Measurements from ENCODE around the gene HCRTR1.

The HCRTR1 gene

DNA sequence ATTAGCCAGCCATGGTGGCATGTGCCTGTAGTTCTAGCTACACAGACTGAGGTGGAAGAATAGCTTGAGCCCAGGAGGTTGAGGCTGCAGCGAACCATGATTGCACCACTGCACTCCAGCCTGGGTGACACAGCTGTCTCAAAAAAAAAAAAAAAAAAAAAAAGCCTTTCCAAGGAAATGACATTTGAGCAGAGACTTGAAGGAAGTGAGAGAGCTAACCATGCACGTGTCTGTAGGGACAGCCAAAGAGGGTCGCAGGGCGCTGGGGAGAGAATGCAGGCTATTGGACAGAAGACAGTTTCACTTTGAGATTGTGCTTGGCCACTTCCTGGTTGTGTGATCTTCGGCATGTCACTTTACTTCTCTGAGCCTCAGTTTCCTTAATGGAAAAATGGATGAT is 6.8 kb downstream of the HCRTR1 start:
- no peak overlapping the region for H3K4me3 ChIP-seq
- peak; percentile 33 for DNase-seq (ENCODE audit: low spot score)
- TF ChIP-seq, protein P1, sequence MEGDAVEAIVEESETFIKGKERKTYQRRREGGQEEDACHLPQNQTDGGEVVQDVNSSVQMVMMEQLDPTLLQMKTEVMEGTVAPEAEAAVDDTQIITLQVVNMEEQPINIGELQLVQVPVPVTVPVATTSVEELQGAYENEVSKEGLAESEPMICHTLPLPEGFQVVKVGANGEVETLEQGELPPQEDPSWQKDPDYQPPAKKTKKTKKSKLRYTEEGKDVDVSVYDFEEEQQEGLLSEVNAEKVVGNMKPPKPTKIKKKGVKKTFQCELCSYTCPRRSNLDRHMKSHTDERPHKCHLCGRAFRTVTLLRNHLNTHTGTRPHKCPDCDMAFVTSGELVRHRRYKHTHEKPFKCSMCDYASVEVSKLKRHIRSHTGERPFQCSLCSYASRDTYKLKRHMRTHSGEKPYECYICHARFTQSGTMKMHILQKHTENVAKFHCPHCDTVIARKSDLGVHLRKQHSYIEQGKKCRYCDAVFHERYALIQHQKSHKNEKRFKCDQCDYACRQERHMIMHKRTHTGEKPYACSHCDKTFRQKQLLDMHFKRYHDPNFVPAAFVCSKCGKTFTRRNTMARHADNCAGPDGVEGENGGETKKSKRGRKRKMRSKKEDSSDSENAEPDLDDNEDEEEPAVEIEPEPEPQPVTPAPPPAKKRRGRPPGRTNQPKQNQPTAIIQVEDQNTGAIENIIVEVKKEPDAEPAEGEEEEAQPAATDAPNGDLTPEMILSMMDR (IDR thresholded peaks at IDR 0.05) = no peak
- H3K27ac ChIP-seq = no peak overlapping the region

DNA sequence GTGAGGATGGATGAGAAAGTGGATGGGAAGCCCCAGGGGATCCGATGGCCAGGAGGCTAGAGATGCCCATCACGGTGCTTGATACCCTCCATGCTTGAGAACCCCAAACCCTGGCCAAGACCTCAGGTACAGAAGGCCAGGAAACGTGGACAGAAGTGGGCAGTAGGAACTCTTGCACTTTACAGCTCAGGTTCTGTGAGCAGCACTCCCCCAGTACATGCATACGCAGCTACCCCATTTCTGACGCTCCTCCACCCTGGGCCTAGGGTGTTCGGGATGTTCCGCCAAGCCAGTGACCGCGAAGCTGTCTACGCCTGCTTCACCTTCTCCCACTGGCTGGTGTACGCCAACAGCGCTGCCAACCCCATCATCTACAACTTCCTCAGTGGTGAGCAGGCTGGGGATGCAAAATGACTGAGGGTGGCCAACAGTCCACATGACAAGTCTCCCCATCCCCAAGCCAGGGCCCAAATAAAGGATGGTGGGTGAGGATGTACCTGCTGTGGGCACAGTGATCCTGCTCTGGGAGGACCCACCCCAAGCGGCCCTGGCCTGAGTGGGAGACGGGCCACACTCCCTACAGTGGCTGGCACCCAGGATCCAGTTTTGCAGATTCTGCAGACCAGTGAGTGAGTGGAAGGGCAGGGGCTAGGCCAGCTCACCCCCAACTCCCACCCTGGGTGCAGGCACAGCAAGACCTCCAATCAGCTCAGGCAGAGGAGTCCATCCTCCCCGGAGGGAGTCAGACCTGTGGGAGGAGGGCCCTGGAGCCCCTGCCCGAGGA is 7.4 kb downstream of the HCRTR1 start:
- H3K27ac ChIP-seq = peak overlapping the region; percentile 74 to 96
- no peak overlapping the region for H3K4me3 ChIP-seq
- DNase-seq (ENCODE audit: low spot score) = peak; percentile 71
- TF ChIP-seq, protein P1 (IDR thresholded peaks at IDR 0.05) = no peak

DNA sequence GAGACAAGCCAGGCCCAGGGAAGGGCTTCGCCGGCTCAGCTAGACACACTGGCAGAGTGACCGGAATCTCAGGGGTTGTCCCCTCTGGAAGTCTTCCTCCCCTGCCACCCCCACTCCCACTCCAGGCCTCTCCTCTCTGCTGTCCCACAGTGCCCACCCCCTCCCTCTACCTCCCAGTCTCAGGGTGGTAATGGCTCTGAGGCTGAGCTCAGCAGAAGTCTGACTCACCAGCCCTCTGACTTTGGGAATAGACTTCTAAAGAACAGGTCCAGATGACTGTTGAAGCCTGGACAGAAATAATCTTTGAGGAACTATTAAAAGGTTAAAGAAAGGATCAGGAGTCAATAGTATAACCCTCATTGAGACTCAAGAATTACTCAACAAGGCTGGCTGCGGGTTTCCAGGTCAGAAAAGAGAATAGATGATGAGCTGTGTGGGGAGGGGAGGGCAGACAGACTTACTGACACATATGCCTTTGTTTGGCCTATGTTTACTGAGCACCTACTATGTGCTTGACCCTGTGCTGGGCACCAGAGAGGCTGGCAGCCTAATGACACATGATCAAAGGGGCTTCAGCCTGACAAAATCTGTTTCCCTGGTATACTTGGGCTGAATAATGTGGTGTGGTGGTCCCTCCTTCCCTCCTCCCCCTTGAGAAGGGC is 8.2 kb downstream of the HCRTR1 start:
- TF ChIP-seq, protein P1 (IDR thresholded peaks at IDR 0.05) = no peak
- DNase-seq (ENCODE audit: low spot score) = no peak
- Histone ChIP-seq H3K27ac (peak overlapping the region; percentile 74 to 96), H3K4me3 (no peak overlapping the region)

DNA sequence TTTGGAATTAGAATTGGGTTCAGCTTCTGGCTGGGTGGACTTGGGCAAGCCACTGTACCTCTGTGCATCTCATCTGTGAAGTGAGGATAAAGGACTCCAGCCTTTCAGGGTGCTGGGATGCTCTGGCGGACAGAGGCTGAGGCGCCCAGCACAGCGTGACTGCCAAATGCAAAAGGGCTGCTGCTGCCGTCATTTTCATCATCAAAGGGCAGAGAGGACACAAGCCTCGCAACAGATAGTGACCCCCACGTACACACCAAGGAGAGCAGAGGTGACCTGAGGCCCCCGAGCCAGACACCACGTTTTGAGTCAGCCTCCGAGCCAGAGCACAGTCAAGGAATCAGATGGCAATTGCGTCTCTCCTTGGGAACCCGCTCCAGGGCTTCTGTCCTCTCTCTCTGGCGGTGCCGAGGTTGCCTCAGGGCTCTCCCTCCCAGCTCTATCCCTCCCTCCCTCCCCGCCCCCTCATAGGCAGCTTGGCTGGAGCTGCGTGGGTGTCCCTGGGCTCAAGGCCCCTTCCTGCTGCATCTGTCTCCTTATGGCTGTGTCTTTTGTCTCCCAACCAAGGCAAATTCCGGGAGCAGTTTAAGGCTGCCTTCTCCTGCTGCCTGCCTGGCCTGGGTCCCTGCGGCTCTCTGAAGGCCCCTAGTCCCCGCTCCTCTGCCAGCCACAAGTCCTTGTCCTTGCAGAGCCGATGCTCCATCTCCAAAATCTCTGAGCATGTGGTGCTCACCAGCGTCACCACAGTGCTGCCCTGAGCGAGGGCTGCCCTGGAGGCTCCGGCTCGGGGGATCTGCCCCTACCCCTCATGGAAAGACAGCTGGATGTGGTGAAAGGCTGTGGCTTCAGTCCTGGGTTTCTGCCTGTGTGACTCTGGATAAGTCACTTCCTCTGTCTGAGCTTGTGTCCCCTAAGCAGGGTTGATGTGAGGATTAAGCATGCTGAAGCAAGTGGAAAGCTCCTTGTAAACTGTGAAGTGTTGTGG is 9.0 kb downstream of the HCRTR1 start:
- DNase-seq (ENCODE audit: low spot score) = no peak
- TF ChIP-seq, protein P1 (IDR thresholded peaks at IDR 0.05) = no peak
- Histone ChIP-seq H3K4me3 (no peak overlapping the region), H3K27ac (peak overlapping the region; percentile 74 to 96)

DNA sequence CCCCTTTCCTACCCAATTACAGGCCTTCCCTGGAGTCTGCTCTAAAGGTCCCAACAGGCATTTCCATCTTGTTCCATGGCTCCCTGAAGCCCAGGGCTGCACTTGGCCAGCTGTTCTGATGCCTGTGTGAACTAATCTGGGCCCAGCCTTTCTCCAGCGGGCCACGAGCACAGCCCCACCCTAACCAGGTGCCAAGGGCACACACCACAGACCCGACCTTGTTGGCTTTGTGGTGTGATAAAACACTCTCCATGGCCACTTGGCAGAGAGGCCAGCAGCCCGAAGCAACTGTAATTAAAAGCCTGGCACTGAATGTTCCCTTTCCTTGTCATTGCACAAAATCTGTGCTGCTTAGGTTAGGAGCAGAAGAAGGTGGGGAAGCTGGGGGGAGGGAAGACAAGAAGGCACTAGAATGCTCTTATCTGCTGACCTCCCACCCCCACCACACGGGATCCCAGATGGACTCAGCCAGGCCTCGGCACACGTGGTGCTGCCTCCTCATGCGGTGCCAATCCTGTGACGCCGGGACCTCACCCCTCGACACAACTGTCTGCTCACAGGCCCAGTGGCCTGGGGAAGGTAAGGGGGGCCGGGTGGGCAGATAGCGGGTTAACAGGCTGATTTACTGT is 9.9 kb downstream of the HCRTR1 start:
- TF ChIP-seq, protein P1 (IDR thresholded peaks at IDR 0.05) = no peak
- DNase-seq (ENCODE audit: low spot score) = peak; percentile 88
- peak overlapping the region; percentile 74 to 96 for H3K27ac ChIP-seq
- no peak overlapping the region for H3K4me3 ChIP-seq

DNA sequence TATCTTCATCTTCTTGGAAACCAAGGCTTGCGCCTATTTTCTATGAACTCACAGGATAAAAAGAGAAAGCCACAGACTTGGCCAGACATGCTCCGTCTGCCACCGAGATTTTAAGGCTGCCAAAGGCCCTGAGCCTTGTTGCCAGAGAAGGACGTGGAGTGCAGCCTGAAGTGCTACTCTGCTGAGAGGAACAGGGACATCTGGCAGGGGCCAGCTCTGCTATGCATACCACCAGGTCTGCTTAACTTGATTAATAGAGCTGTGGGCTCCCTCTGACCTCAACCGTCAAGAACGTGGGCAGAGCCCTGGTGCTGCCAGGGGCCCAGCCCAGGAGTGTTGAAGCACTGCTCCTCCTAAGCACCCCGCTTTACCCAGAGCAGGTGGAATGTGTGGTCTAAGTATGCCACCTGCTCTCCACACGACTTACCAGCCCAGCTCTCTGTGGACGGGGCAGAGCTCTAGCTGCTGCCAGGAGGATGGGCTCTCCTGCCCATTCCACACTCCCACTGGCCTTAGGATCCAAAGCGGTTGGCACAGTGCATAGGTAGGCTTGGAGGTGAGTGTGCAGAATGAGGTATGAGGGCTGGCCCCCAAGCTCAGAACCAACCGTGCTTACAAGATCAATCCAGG is 10.6 kb downstream of the HCRTR1 start:
- TF ChIP-seq, protein P1 (IDR thresholded peaks at IDR 0.05) = no peak
- peak; percentile 87 for DNase-seq (ENCODE audit: low spot score)
- Histone ChIP-seq H3K27ac (peak overlapping the region; percentile 74 to 96), H3K4me3 (no peak overlapping the region)

All from coronary artery (tissue), 2 donors.